HEK293T (cell line): ENCODE data around the gene SCO1.

ENCODE experiments used
- CTCF ChIA-PET: fragments of 350-600 bp; formaldehyde crosslinking; extraction: SDS; loops from one replicate; lab custom pipeline; 2021; ENCODE audit warnings: antibody characterized with exemption, inconsistent platforms; lab: Yijun Ruan, JAX
- POLR2A ChIA-PET: fragments of 350-600 bp; formaldehyde crosslinking; extraction: SDS; loops from one replicate; lab custom pipeline; 2020; ENCODE audit warnings: antibody characterized with exemption, inconsistent platforms; lab: Yijun Ruan, JAX
- DNase-seq: peaks from one replicate; pipeline ENCODE4 v3.0.0; 2012; ENCODE audit warnings: mixed read lengths; ENCODE audit errors: extremely low spot score
- ARNT ChIP-seq: fragments of 450-650 bp; IDR thresholded peaks from 2 replicates; pipeline ENCODE4 v1.6.1; 2017; ENCODE audit warnings: mild to moderate bottlenecking
- BHLHE40 ChIP-seq: fragments of 450-650 bp; IDR thresholded peaks from 2 replicates; pipeline ENCODE4 v1.6.1; 2016; ENCODE audit warnings: mild to moderate bottlenecking, moderate library complexity, borderline replicate concordance
- CTBP1 ChIP-seq: fragments of 450-650 bp; IDR thresholded peaks from 2 replicates; pipeline ENCODE4 v1.6.1; 2016; ENCODE audit warnings: borderline replicate concordance
- ELF4 ChIP-seq: fragments of 450-650 bp; IDR thresholded peaks from 2 replicates; pipeline ENCODE4 v1.6.1; 2017; ENCODE audit warnings: antibody characterized with exemption
- FOXA1 ChIP-seq: fragments of 450-650 bp; IDR thresholded peaks from 2 replicates; pipeline ENCODE4 v1.6.1; 2016; ENCODE audit warnings: mild to moderate bottlenecking
- FOXK2 ChIP-seq: fragments of 450-650 bp; IDR thresholded peaks from 2 replicates; pipeline ENCODE4 v1.6.1; 2016; ENCODE audit warnings: mild to moderate bottlenecking
- FOXM1 ChIP-seq: fragments of 450-650 bp; IDR thresholded peaks from 2 replicates; pipeline ENCODE4 v1.6.1; 2017; ENCODE audit warnings: mild to moderate bottlenecking, borderline replicate concordance
- HDGF ChIP-seq: fragments of 450-650 bp; IDR thresholded peaks from 2 replicates; pipeline ENCODE4 v1.6.1; 2017; ENCODE audit warnings: antibody characterized with exemption, borderline replicate concordance
- L3MBTL2 ChIP-seq: fragments of 450-650 bp; conservative IDR thresholded peaks from 2 replicates; pipeline ENCODE4 v1.6.1; 2016; ENCODE audit warnings: mild to moderate bottlenecking
- LEF1 ChIP-seq: fragments of 450-650 bp; IDR thresholded peaks from 2 replicates; pipeline ENCODE4 v1.6.1; 2017; ENCODE audit warnings: mild to moderate bottlenecking, borderline replicate concordance
- NFRKB ChIP-seq: fragments of 450-650 bp; IDR thresholded peaks from 2 replicates; pipeline ENCODE4 v1.6.1; 2016; ENCODE audit warnings: mild to moderate bottlenecking, moderate library complexity
- SP1 ChIP-seq: fragments of 450-650 bp; IDR thresholded peaks from 2 replicates; pipeline ENCODE4 v1.6.1; 2017
- SUZ12 ChIP-seq: fragments of 450-650 bp; IDR thresholded peaks from 2 replicates; pipeline ENCODE4 v1.6.1; 2016; ENCODE audit warnings: mild to moderate bottlenecking
- TARDBP ChIP-seq: fragments of 450-650 bp; IDR thresholded peaks from 2 replicates; pipeline ENCODE4 v1.6.1; 2016
- ZNF384 ChIP-seq: fragments of 450-650 bp; IDR thresholded peaks from 2 replicates; pipeline ENCODE4 v1.6.1; 2016
- TF ChIP-seq, protein P1 (sequence below): fragments of 450-650 bp; IDR thresholded peaks from 2 replicates; pipeline ENCODE4 v1.6.1; 2016

Gene SCO1

DNA sequence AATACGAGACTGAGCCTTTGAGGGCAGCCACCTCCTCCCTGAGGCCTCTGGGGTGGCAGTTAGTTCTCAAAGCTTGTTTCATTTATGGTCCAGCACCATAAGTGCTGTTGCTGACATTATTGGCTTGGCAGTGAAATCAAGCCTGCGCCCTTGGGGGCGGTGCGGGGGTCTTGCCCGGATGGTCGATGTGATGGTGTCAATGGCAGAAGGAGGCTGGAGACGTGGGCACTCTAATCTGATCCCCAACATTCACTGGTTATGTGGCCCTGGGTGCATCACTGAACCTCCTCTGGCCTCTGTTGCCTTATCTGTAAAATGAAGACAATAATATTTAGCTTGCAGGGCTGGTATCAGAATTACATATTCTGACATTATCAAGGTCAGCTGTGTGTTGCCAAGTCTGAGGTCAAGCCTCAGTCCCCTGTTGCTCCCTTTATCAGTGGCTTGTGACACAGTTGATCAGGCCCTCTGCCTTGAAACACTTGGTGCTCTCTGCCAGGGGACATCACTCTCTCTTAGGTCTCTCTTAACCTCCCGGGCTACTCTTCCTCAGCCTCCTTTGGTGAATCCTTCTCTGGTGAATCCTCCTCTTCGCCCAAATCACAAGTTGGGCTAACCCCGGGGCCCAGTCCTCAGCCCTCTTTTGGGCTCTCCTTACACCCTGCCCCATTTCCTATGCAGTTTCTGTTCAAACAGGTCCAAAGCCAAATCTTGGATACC is 44.2 kb upstream of the SCO1 start:
- no peak for TF ChIP-seq CTBP1
- TF ChIP-seq ARNT, result no peak
- no peak for TF ChIP-seq FOXA1
- TF ChIP-seq SUZ12, result no peak
- no peak for TF ChIP-seq FOXK2
- TF ChIP-seq L3MBTL2, result no peak
- TF ChIP-seq, protein P1, sequence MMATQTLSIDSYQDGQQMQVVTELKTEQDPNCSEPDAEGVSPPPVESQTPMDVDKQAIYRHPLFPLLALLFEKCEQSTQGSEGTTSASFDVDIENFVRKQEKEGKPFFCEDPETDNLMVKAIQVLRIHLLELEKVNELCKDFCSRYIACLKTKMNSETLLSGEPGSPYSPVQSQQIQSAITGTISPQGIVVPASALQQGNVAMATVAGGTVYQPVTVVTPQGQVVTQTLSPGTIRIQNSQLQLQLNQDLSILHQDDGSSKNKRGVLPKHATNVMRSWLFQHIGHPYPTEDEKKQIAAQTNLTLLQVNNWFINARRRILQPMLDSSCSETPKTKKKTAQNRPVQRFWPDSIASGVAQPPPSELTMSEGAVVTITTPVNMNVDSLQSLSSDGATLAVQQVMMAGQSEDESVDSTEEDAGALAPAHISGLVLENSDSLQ, result no peak
- TF ChIP-seq HDGF, result no peak
- TF ChIP-seq ZNF384, result no peak
- ChIA-PET POLR2A (no interaction called here), CTCF (interaction anchor here (0.8 kb wide), 1 partner anchor 1400 kb away, joined by 3 read pairs; no protein-coding TSS in a partner anchor)
- no peak for DNase-seq

DNA sequence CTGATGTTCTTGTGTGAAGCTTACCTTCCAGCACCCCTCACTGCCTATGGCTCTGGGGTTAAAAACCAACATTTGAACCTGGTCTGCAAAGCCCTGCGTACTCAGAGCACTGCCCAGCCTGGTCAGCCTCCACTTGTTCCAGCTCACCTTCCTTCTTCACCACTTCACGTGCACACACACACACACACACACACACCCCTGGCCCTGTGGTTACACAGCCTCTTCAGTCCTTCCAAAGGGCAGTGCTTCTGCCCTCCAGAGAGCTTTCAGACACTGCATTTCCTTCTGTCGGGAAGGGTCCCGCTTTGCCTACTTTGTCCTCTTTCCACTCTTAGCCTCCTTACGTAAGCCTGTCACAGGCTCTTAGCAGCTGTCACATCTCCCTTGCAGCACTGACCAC is 42.1 kb upstream of the SCO1 start:
- no peak for DNase-seq
- CTCF ChIA-PET, result no interaction called here
- no peak for TF ChIP-seq FOXK2
- POLR2A ChIA-PET, result no interaction called here

DNA sequence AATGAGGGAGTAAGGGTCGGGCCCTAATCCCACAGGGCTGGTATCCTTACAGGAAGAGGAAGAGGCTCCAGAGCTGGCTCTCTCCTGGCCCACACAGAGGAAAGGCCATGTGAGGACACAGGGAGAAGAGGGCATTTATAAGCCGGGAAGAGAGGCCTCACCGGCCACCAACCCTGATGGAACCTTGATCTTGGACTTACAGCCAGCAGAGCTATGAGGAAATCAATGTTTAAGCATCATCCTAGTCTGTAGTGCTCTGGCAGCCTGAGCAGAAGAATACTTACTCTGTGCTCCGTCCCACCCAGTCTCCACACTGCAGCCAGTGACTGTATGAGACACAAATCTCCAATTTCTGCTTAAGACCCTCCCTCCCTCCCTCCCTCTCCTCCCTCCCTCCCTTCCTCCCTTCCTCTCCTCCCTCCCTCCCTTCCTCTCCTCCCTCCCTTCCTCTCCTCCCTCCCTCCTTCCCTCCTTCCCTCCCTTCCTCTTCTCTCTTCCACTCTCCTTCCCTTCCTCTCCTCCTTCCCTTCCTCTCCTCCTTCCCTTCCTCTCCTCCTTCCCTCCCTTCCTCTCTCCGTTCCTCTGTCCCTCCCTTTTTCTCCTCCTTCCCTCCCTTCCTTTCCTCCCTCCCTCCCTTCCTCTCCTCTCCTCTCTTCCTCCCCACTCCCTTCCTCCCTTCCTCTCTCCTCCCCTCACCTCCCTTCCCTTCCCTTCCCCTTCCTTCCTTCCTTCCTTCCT is 41.4 kb upstream of the SCO1 start:
- POLR2A ChIA-PET, result no interaction called here
- CTCF ChIA-PET, result no interaction called here
- DNase-seq, result no peak
- TF ChIP-seq L3MBTL2 (no peak), CTBP1 (no peak), ZNF384 (no peak), SUZ12 (no peak), ARNT (no peak), HDGF (no peak), NFRKB (no peak), FOXM1 (no peak), TARDBP (no peak)

DNA sequence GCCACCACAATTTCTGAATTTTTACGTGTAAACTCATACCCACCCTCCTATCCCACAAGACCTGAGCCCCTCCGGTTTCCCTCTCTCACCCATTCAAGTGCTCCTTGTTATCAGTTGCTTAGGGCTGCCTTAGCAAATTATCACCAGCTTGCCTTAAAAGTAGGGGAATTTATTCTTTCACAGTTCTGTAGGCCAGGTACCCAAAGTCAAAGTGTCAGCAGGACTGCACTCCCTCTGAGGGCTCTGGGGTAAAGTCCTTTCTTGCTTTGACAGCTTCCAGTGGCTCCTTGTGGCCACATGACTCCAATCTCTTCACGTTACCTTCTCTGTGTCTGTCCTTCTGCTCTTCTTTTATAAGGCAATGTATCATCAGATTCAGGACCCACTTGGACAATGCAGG is 40.4 kb upstream of the SCO1 start:
- no peak for TF ChIP-seq SUZ12
- no peak for TF ChIP-seq ARNT
- no peak for TF ChIP-seq ELF4
- no peak for TF ChIP-seq HDGF
- no peak for TF ChIP-seq ZNF384
- no peak for TF ChIP-seq L3MBTL2
- TF ChIP-seq FOXK2, result no peak
- no peak for TF ChIP-seq CTBP1
- TF ChIP-seq TARDBP, result no peak
- no peak for TF ChIP-seq NFRKB
- no peak for TF ChIP-seq SP1
- TF ChIP-seq, protein P1, result no peak
- TF ChIP-seq FOXM1, result no peak
- TF ChIP-seq FOXA1, result no peak
- TF ChIP-seq LEF1, result no peak
- no peak for TF ChIP-seq BHLHE40

GRCh38 chr17:10737168-10737622 is 39.9 kb upstream of the SCO1 start:
- CTCF ChIA-PET, result interaction anchor here (0.6 to 2.9 kb wide), 8 partner anchors 10 to 1208 kb away, joined by 3 to 30 read pairs (median 4); no protein-coding TSS in a partner anchor
- no peak for TF ChIP-seq SP1
- no peak for TF ChIP-seq CTBP1
- TF ChIP-seq ARNT, result no peak
- TF ChIP-seq FOXM1, result no peak
- no peak for TF ChIP-seq HDGF
- no peak for TF ChIP-seq ELF4
- no peak for TF ChIP-seq BHLHE40
- no peak for TF ChIP-seq NFRKB
- TF ChIP-seq ZNF384, result no peak
- TF ChIP-seq, protein P1, result no peak
- TF ChIP-seq FOXK2, result no peak
- no peak for TF ChIP-seq SUZ12
- no peak for TF ChIP-seq TARDBP
- no peak for TF ChIP-seq FOXA1
- no peak for TF ChIP-seq LEF1
- no peak for TF ChIP-seq L3MBTL2
- POLR2A ChIA-PET, result no interaction called here
- peak; percentile 72 for DNase-seq

More for the DNA sequence above, 40.4 kb upstream of the SCO1 start:
- POLR2A ChIA-PET, result no interaction called here
- CTCF ChIA-PET, result interaction anchor here (0.6 to 2.9 kb wide), 7 partner anchors 10 to 1207 kb away, joined by 3 to 30 read pairs (median 4); no protein-coding TSS in a partner anchor
- DNase-seq, result no peak

- POLR2A ChIA-PET, result no interaction called here
- CTCF ChIA-PET, result interaction anchor here (2.9 kb wide), 1 partner anchor 108 kb away, joined by 30 read pairs; no protein-coding TSS in a partner anchor
- DNase-seq, result no peak
- no peak for TF ChIP-seq HDGF
- TF ChIP-seq, protein P1, result no peak
- no peak for TF ChIP-seq BHLHE40
- no peak for TF ChIP-seq ZNF384
- no peak for TF ChIP-seq NFRKB
- no peak for TF ChIP-seq ARNT
- no peak for TF ChIP-seq SUZ12
- no peak for TF ChIP-seq LEF1
- TF ChIP-seq TARDBP, result no peak
- TF ChIP-seq FOXK2, result no peak
- no peak for TF ChIP-seq FOXM1
- TF ChIP-seq SP1, result no peak
- no peak for TF ChIP-seq CTBP1
- no peak for TF ChIP-seq L3MBTL2
- TF ChIP-seq FOXA1, result no peak
- no peak for TF ChIP-seq ELF4
Observed at GRCh38 chr17:10735821-10736220, 38.5 kb upstream of the SCO1 start.
